GM19397 (cell line): Measurements from ENCODE around the gene PPP1R37.

Experiments used
- ATAC-seq: cut with Tn5 transposase; IDR thresholded peaks from one replicate; pipeline ENCODE4 v1.9.1; 2021; ENCODE audit warnings: mild to moderate bottlenecking, moderate library complexity; ENCODE audit not compliant: unreplicated experiment

PPP1R37 gene

DNA sequence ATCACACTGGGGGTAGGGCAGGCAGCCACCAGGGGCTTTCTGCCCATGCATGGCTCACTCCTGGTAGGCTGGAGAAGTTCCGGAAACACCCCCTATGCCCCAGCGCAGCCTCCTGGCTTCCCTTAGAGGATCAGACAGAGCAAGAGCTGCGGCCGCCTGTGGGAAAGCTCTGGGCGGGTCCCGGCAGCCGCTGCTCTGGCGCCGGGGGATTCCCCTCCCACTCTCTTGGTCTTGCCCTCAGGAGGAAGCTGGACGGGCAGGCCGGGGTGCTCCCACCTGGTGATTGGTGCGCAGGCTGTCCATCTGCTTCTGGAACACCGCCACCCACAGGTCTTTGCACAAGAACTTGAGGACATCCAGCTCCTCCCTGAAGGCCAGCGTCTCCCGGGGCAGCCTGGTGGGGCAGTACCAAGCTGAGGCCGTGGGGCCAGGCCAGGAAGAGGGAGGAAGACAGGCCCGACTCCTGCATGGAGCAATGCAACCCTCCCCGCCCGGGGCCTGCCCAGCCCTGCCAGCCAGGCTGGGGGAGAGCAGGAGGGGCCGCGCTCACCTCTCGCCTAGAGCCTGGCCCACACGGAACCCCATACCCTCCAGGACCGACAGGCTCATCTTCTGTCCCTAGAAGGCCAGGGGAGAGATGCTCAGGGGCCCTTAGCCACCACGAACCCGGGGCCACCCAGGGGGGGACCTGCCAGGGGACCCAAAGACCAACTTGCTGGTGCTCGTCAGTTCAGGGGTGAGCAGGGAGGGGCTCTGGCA is 71.8 kb downstream of the PPP1R37 start:
- peak; percentile 61 for ATAC-seq

DNA sequence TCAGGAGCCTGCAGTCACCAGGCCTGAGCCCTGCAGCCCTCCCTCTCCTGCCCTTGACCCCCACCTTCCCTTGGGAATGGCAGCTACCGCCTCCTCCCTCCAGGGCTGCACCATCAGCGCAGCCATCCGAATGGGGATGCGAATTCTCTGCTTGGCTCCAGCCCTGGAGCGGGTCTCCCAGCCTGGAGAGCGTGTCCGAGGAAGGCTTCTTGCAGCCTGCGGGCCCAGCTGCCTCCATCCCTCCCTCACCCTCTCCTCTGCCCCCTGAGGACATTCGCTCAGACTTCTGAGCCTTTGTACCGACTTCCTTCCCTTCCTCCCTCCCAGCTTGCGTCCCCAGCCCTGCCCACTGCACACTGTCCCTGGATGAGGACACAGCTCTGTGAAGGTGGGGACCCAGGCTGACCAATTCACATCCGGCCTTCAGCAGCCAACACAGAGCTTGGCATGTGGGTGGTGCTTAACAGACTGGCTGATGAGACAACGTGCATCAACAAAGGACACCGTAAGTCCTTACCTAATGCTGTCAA is 73.8 kb downstream of the PPP1R37 start:
- ATAC-seq = no peak

DNA sequence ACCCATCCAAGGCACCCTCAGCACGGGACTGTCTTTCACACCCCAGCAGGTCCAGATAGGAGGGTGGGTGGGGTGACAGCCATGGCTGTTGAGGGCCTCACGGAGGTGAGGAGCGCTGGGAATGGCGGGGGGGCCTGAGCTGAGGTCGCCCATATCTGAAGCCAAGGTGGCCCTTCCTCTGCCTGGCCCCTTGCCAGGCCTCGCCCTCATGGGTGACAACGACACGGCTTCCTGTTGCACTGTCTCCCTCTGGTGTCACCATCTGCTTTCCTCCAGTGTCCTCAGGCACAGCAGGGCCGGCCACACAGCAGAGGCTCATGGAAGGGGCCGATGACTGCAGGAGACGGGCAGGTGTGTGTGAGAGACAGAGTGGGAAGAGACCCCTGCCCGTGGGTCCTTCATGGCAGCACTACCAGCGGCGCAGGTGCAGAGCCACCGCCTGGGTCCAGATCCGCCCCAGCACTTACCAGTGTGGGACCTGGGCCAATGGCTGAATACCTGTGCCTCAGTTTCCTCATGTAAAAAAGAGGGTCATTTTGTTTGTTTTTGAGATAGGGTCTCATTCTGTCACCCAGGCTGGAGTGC is 75.9 kb downstream of the PPP1R37 start:
- no peak for ATAC-seq

DNA sequence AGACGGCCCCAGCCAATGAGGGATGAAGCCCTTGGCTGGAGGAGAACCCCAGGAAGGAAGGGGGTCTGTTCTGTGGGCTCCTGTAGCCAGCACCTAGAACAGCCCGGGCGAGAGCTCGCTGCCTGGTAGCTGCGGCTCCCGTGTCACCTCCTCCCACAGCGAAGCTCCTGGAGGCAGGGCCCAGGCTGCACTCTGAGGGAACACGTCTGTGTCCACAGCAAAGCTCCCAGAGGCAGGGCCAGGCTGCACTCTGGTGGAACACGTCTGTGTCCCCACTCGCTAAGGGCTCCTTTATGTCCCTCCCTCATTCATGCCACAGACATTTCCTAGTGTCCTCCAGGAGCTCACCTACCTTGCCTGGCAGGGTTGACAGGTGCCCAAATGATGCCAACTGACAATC is 76.6 kb downstream of the PPP1R37 start:
- ATAC-seq = no peak

DNA sequence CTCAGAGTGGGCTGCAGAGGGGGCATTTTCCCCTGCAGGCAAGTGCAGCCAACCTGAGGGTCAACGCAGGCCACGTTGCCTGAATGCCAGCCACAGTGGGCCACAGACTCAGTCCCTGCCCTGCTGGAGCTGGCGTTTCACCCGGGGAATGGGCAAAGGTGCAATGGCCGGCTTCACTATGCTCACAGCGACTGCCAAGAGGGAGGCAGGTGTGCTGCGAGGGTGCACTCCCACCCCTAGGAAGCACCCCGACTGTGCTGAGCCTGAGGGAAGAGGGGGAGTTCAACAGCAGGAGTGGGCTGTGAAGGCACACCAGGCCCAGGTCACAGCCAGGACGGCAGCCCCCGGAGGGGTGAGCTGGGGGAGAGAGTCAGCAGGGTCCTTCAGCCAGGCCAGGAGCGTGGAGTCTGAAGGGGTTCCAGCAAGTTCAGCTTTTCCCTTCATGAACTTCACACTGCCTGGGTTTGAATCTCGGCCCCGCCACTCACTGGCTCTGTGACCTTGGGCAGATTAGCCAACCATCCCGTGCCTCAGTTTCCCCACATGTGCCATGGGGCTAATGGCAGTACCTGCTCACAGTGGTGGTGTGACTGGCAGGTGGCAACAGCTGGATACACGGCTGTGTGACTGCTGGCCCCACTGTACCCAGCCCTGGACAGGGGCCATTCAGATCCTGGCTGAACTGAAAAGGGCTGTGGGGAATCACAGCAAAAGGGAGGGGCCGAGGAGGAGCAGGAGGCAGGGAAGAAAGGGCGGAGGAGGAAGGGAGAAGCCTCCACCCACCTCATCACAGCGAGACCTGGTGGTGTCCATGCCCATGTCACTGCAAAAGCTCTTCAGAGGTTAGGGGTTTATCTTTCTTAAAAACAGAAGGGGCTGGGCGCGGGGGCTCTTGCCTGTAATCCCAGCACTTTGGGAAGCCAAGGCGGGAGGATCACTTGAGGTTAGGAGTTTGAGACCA is 77.4 kb downstream of the PPP1R37 start:
- ATAC-seq = no peak

DNA sequence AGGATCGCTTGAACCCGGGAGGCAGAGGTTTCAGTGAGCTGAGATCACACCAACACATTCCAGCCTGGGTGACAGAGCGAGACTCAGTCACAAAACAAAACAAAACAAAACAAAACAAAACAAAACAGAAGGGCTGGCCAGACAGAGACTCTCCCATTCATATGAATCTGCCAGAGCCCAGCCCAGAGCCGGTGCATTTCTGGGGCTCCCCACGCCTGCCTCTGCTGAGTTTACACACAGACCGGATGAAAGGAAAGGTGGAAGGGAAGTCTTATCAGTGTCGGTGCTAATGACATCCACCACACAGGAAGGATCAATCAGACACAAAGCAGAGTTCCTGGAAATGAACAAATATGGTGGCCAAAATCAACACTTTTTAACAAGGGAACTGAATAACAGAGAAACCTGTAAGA is 78.2 kb downstream of the PPP1R37 start:
- no peak for ATAC-seq

DNA sequence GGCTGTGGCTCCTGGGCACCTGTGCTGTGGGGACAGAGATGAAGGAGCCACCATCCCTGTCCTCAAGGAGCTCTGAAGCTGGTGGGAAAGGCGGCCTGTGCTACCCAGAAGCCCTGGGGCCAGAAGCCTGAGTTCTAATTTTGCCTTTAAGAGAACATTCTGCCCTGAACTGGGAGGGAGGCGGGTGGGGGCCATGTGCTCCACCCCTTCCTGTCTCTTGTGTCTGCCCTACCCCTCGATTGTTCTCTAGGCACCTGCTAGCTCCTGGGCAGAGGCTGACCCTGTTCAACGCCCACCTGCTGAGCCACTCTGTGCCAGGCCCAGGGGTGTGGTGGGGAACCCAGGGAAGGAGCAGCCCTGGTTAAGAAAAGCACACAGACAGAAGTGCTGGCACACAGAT is 79.2 kb downstream of the PPP1R37 start:
- ATAC-seq = no peak

DNA sequence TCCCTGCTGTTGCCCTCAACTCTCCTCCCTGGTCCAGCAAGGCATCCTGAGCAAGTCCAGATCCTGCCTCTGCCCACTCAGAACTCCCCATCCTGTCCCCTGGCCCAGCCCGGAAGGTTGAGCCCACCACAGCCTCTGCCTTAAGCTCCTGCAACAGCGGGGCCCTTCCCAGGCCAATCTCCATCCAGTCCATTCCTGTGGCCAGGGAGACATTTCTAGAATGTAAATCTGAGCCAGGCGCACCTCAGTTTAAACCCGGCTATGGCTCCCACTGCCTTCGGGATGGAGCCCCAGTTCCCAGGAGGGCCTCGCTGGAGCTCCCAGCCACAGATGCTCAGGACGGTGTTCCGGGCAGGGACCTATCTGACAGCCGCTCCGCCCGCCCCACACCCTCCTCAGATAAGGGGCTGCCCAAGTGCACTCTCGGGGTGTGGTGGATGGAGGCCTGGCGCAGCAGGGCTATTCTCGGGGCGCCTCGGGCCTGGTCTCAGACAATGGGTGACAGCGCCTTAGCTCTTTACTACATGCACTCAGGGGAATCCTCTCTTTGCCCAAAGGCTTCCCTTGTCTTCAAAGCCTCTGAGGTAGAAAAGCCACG is 79.7 kb downstream of the PPP1R37 start:
- no peak for ATAC-seq

DNA sequence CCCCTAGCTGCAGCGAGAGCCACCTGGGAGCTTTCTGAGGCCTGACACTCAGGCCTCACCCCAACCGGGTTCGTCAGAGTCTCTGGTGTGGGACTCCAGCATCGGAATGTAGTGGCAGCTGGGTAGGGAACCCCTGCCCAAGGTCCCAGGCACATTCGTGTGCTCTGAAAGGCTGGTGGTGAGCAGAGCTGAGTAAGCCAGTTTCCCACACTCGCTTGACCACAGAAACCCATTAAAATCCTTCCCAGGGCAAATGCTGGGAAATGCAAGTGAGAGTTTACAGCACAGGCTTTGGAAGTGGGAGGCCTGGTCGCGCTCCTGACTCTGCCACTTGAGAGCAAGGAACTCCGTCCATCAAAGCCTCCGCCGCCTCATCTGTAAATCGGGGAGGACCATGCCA is 80.8 kb downstream of the PPP1R37 start:
- ATAC-seq = no peak

DNA sequence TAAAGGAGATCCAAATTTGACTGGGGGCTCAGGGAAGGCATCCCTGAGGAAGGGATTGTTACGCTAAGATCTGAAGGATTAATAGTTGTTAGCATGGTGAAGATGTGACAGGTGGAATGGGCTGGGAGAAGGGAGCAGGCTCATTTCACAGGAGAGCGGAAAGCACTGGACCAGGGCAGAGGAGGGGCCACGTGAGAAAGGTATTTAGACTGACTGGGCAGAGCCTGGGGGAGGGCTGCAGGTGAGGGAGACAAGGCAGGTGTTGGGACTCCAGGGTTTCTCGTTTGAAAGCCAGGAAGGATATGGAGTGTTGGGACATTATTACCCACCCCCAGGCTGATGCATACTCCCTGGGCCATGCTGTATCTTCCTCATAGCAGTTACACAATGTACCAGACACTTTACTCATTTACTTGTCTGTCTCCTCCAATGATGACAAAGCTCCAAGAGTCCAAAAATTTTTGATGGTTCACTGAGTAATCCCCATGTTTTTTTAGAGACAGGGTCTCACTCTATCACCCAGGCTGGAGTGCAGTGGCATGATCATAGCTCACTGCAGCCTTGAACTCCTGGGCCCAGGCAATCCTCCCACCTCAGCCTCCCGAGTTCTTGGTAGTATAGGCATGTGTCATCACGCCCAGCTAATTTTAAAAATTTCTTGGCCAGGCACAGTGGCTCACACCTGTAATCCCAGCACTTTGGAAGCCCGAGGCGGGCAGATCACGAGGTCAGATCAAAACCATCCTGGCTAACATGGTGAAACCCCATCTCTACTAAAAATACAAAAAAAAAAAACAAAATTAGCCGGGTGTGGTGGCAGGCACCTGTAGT is 82.8 kb downstream of the PPP1R37 start:
- ATAC-seq = no peak

DNA sequence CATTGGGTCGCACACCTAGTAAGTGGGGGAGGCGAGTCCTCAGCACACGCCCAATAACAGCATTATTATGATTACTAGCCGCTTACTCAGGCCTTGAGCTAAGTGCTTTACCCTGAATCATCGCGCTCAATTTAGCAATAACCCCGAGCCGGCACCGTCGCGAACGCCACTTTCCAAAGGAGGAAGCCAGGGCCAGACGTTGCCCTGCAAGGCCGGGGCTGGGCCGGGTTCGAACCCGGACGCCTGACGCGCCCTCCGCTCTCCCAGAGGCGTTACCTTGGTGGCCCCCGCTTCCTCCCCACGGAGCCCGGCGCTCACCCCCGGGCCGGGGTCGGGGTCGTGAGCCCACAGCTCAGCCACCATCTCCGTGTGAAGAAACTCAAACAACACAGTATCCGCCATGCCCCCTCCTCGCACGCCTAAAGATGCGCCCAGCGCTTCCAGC is 84.9 kb downstream of the PPP1R37 start, which contains the start of gene TRAPPC6A:
TSS of gene TRAPPC6A (minus strand) at position 421 of the 445 bp plus-strand sequence. CDS start at position 402, 19 bp downstream.
- peak; percentile 5 for ATAC-seq

DNA sequence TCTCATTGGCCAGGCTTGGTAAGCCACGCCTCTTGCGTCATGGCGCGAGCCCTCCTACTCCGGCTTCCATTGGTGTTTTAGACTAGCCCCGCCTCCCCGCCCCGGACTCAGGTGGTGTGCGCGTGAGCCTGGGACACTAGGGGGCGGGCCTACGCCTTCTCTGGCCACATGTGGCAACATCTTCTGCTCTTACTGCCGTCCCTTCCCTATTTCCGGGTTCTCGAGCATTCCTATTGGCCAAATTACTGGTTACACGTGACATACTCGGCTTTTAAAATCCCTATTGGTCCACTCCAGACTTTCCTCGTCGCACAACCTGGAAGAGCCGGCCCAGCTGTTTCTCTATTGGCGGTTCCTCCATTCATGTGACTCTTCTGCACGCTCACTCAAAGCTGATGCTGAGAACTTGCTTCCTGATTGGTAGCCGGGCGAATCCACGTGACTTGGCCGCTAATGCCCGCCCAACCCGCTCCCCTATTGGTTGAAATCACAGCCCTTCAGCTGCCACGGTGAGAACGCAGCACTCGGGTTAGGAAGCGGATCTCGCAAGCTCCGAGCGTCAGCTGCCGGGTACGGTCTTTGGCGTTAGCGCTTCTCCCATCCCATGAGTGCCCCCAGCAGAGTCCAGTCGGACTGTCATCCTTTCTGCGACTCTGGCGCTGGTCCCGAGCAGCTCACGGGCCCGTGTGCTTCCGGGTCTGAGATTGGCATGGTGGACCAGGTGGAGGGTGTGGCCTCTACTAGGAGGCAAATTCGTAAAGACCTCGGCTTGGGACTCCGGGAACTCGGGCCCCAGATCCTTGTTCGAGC is 85.5 kb downstream of the PPP1R37 start, which contains the start of gene BLOC1S3:
TSS of gene BLOC1S3 (plus strand) at position 523 of the 810 bp plus-strand sequence. CDS start 513 bp downstream, outside the sequence.
- ATAC-seq = peak; percentile 78

DNA sequence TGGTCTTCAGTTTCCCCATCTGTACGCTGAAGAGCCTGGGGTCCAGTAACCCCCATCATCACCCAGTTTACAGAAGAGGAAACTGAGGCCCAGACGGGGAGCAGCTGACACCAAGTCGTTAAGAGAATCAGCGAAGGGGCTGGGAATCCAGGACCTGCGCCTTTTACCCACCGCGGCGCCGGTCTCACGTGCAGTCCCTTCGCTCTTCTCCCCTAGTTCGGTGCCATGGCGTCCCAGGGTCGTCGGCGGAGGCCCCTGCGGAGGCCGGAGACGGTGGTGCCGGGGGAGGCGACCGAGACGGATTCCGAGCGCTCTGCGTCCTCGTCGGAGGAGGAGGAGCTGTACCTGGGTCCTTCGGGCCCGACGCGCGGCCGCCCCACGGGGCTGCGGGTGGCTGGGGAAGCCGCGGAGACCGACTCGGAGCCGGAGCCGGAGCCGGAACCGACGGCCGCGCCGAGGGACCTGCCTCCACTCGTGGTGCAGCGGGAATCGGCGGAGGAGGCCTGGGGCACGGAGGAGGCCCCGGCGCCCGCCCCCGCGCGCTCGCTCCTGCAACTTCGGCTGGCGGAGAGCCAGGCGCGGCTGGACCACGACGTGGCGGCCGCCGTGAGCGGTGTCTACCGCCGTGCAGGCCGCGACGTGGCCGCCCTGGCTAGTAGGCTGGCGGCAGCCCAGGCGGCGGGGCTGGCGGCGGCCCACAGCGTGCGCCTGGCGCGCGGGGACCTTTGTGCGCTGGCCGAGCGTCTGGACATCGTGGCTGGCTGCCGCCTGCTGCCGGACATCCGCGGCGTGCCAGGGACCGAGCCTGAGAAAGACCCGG is 86.3 kb downstream of the PPP1R37 start:
- ATAC-seq = no peak

DNA sequence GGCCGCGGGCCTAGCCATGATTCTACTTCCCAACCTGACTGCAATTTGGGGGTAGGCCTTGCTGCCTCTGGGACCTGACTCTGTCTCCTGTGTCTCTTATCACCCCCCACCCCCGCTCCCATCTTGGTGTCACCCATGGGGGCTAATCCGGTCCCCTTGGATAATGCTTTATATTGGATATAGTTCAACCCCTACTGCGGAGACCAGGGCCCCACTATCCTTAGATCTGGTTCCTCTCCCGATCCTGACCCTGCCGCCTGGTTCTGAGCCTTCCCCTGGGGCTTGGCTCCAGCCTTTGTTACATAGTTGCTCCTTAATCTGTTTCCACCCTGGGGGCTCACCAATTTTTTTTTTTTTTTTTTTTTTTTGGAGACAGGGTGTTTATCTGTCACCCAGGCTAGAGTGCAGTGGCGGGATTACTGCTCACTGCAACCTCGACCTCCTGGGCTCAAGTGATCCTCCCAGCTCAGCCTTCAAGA is 87.0 kb downstream of the PPP1R37 start:
- ATAC-seq = no peak

DNA sequence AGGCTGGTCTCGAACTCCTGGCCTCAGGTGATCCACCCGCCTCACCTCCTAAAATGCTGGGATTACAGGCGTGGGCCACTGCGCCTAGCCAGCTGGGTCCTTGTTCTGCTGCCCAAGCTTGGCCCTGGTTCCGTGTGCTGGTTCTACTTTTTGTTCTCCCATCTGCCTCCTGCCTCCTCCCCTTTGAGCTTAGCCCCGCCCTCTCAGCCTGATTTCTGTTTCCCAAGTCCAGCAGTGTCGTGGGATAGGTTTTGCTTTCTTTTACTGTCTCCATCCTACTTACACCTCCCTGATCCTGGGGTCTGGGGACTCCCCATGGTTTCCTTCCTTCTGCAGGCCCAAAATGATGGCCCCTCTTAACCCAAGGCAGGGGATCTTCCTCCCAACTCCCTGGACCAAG is 88.0 kb downstream of the PPP1R37 start:
- ATAC-seq = no peak

DNA sequence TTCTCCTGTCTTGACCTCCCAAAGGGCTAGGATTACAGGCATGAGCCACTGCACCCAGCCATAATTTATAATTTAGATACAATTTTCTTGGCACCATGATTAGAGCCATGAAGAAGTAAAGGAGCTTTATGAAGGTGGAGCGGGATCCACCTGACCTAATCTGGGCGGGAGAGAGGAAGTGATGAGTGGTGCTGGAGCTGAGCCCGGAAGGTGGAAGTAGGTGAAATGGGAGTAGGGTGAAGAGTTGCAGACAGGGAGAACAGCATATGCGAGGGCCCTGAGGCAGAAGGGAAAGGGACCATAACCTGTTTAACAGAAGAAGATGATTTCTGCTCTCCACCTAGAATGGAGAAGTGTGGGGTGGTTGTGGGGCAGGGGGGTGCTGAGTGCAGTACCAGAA is 89.8 kb downstream of the PPP1R37 start:
- no peak for ATAC-seq

DNA sequence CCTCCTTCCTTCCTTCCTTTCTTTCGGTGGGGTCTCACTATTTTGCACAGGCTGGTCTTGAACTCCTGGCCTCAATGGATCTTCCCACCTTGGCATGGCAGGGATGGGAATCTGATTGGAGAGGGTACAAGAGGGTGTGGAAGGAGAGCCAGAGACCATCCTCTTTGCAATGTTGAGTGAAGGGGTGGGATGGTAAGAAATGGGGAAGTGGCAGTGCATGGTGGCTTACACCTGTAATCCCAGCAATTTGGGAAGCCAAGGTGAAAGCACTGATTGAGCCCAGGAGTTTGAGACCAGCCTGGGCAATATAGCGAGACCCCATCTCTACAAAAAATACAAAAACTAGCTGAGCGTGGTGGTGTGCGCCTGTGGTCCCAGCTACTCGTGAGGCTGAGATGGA is 91.1 kb downstream of the PPP1R37 start:
- no peak for ATAC-seq
